GM10847 (cell line): ENCODE data around the gene ESYT3.

Experiments used
- POLR2A ChIP-seq: IDR thresholded peaks from 2 replicates; pipeline ENCODE4 v1.6.1; 2011; ENCODE audit not compliant: insufficient read length; ENCODE audit errors: extremely low read depth

ESYT3 gene

DNA sequence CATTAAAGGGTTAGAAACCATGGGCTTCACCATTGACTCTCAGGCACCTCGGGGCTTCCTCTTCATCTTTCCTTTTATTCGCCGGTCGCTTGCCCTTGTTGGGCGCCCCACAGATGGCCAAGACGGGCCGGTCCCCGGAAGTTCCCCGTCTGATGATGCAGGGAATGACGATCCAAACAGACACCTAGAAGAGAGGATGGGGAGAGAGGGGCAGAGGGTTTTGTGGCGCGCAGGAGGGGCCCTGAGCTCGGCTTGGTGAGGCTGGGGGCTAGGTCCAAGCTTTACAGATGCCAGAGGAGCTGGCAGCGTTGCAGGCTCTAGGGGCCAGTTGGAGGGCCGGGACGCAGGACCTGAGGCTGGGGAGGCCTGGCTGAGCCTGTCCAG, 532 bp upstream of the ESYT3 start:
- no peak for TF ChIP-seq POLR2A

- TF ChIP-seq POLR2A: no peak
These were observed 708 bp downstream of the ESYT3 start for GRCh38 chr3:138434875-138435772.

DNA sequence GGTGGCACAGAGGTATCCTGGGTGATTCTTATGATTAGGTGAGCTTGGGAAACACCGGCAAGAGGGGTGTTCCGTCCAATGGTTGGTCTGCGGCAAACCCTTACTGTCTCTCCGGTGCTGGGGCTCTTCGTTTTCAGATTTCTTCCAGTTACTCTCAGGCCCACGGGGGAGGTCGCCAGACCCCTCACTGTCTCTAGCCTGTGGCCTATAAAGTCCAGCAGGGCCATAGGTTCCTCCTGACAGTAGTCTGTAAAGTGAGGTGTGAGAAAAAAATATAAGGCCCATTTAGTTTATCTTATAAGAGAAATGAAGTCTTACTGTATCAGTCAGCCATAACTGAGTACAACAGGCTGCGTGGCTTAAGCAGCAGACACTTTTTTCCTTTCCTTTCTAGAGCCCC, 1.4 kb downstream of the ESYT3 start:
- no peak for TF ChIP-seq POLR2A

DNA sequence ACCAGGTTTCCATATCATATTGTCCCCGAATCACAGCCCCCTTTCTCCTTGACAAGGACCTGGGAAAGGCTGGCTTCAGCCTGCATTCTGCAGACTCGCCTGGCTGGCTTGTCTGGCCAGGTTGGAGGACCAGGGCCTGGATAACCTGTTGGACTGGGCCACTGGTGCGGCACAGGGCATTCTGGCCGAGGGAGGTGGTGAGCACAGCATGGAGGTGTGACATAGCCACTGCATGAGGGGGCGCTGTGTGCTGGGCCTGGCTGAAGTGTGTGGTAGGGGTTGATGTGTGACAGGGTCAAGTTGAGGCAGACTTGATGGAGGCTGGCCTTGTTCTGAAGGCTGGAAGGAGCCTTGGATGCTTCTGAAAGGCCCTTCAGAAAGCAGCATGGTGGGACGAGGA, 2.9 kb downstream of the ESYT3 start:
- no peak for TF ChIP-seq POLR2A

- TF ChIP-seq POLR2A: no peak
These were observed 4.5 kb downstream of the ESYT3 start for GRCh38 chr3:138438896-138439295.

DNA sequence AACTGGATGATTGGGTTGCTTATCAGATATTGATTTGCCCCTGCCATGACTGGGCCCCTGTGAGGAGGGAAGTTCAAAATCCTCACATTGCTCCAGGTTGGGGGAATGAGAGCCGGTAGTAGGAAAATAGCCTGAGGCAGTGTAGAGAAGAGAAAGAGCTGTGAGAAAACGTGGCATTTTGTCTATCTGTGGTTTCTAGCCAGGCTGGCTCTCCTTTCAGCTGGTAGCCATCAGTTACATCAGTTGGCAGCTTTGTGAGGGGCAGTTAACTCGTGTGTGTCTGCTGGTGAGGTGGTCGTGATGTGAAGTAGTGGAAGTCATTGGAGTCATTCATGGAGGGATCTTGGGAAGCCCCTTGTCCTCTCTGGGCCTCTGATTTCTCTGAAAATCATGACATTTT, 5.2 kb downstream of the ESYT3 start:
- no peak for TF ChIP-seq POLR2A

GRCh38 chr3:138440121-138440521, 5.7 kb downstream of the ESYT3 start:
- TF ChIP-seq POLR2A: no peak

- no peak for TF ChIP-seq POLR2A
These were observed 6.2 kb downstream of the ESYT3 start for GRCh38 chr3:138440596-138440995.

GRCh38 chr3:138441256-138441655, 6.8 kb downstream of the ESYT3 start:
- TF ChIP-seq POLR2A: no peak

DNA sequence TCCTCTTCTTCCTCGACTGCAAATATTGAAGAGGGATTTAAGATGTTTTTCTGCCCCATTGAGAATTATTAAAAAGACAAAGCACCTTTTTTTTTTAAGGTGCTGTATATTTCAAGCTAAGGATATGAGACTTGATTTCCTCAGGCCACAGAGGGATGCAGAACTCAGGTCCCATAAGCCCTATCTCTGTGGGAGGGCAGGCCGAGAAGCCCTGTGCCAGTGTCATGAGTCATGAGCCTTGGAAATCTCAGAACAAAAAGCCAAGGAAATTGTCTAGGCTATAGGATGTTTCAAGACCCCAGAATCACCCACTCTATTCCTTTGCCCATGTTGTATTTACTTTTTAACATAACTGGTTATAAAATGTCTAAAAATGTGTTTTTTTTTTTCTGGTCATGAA, 7.3 kb downstream of the ESYT3 start:
- no peak for TF ChIP-seq POLR2A

GRCh38 chr3:138442433-138442832, 8.0 kb downstream of the ESYT3 start:
- no peak for TF ChIP-seq POLR2A

GRCh38 chr3:138443091-138443490, 8.7 kb downstream of the ESYT3 start:
- no peak for TF ChIP-seq POLR2A

DNA sequence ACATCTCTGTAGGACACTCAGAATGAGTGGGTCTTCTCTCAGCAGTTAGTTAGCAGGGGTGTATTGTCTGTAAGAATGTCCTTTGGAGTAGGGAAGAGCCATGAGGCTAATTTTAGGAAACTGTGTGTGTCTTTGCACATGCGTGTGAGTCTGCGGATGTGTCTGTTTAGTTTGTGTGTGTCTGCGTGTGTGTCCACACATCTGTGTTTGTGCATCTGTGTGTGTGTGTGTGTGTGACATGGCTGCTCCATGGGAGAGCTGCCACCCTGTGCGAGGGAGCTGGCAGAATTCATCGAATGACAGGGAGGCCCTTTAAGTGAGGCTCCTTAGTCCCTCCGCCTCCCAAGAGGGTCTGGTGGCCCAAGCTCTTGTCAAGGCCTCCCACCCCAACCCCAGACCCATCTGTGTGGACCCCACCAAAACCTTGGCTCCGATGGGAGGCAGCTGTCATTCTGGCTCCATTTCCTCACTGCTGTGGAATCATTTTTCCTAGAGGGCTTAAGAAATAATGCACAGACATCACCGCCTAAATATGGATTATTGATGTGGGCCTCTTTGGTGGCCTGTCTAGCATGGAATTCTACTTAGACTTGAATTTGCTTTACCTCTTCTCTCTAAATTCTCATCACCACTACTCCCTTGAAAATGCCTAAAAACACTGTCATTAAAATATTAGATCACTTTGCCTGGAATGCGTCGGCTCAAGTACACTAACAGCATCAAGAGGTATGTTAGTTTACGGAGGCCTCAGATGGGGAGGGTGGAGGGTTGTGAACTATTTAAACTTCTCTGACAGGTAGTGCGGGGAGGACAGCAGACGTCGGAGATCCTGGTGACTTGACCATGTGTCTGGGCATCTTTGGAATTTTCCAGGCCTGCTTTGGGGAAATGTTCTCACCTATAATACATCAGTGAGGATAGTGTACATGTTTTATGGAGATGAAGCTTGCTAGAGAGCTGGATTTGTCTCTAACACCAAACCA, 9.4 kb downstream of the ESYT3 start:
- TF ChIP-seq POLR2A: no peak

DNA sequence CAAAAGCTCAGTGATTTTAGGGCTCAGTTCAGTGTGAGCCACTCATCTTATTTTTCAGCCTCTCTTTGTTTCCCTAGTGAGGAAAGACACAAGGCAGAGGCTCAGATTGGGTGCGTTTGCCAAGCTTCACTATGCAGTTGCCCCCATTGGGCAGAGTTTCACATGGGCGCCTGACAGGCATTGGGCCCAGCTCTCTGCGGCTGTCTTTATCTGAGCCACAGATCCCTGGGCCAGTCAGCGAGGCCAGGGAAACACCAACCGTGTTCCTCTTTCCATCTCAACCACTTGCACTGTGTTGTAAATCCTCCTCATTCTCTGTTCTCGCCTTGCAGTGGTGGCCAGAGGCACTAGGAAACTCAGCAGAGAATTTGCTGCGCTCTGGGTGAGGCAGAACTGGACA, 10.8 kb downstream of the ESYT3 start:
- TF ChIP-seq POLR2A: no peak

DNA sequence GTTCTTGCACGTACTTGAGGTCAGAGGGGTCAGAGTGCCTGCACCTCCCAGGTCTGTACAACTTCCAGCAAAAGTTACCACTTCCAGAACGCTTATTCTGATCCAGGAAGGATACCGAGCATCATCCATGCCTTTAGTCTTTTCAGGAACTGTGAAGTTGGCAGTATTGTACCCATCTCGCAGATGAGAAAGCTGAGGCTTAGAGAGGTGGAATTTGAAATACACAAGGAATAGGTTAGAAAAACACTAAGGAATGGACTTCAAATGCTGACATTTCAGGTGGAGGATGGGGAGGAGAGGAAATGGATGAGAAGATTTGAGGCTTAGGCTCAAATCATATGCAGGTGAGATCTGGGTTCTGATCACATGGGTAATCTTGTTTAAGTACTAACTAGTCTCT, 11.2 kb downstream of the ESYT3 start:
- TF ChIP-seq POLR2A: no peak

- TF ChIP-seq POLR2A: no peak
These were observed 14.2 kb downstream of the ESYT3 start for GRCh38 chr3:138448631-138449030.
